Esophagus squamous epithelium (tissue), 5 donors: Measurements from ENCODE around the gene ESR2. TPM values are rescaled to one million over a fixed set of nuclear protein-coding genes. Genes with fewer than 3 reads are reported as not detected.

Source experiments
- DNase-seq: peaks from one replicate; lab custom pipeline; 2025; lab: John Stamatoyannopoulos, UW
- H3K27ac ChIP-seq, 4 donors: fragments of 200-600 bp; sonication (generic); one replicate each; pipeline ENCODE4 v1.5.1; 2016 to 2019; ENCODE audit warnings: mild to moderate bottlenecking in 1 of 4
- H3K27me3 ChIP-seq, 4 donors: fragments of 200-600 bp; sonication (generic); 1 replicate in 3 of 4; 2 replicates in 1 of 4; pipeline versions ENCODE4 v1.5.1 to v1.6.0; 2017 to 2021; ENCODE audit warnings: antibody characterized with exemption in 1 of 4
- H3K36me3 ChIP-seq, 3 donors: fragments of 200-600 bp; sonication (generic); one replicate each; pipeline ENCODE4 v1.5.1; 2016 to 2019
- H3K4me1 ChIP-seq, 3 donors: fragments of 200-600 bp; sonication (generic); one replicate each; pipeline ENCODE4 v1.5.1; 2017 to 2019
- H3K4me3 ChIP-seq, 4 donors: fragments of 200-600 bp; sonication (generic); 1 replicate in 3 of 4; 2 replicates in 1 of 4; pipeline ENCODE4 v1.5.1; 2016 to 2019; ENCODE audit warnings: mild to moderate bottlenecking in 2 of 4, moderate library complexity in 1 of 4
- H3K9me3 ChIP-seq, 3 donors: fragments of 200-600 bp; sonication (generic); one replicate each; pipeline ENCODE4 v1.5.1; 2016 to 2019
- POLR2A ChIP-seq, 4 donors: fragments of 450-650 bp; IDR thresholded peaks; one replicate each; pipeline ENCODE4 v1.6.1; 2017; ENCODE audit warnings: antibody characterized with exemption in 4 of 4, mild to moderate bottlenecking in 4 of 4, moderate library complexity in 3 of 4
- WGBS, 2 donors: methylation state at CpG; one replicate each; pipeline ENCODE4 v1.1.5; 2018; 5-methylcytosine and 5-hydroxymethylcytosine counted together
- intact Hi-C: fragments of 100-400 bp; cut with DNase I; formaldehyde crosslinking; loops from one replicate; pipeline ENCODE4 v1.15.0; 2022
- total RNA-seq, 4 donors: library from RNA; depleted of rRNA; stranded (reverse); fragments of >200 nt; gene quantifications; one replicate each; pipeline ENCODE4 v1.1.0, GENCODE V29; 2016
- TF ChIP-seq, protein P1 (sequence below), 6 experiments: fragments of 450-650 bp in 4 of 6; fragments of 200-600 bp in 2 of 6; sonication (generic) in 2 of 6; IDR thresholded peaks; one replicate each; pipeline ENCODE4 v1.5.1; 2016 to 2019; ENCODE audit warnings: antibody characterized with exemption in 6 of 6, mild to moderate bottlenecking in 4 of 6, moderate library complexity in 4 of 6
- donor health status: DM: yes; HTN: yes; CAD: no.

ESR2 gene
- total RNA-seq, 4 donors from 2014 or later, result 0.29 to 2.7 (median 0.31) TPM; not detected in 1

DNA sequence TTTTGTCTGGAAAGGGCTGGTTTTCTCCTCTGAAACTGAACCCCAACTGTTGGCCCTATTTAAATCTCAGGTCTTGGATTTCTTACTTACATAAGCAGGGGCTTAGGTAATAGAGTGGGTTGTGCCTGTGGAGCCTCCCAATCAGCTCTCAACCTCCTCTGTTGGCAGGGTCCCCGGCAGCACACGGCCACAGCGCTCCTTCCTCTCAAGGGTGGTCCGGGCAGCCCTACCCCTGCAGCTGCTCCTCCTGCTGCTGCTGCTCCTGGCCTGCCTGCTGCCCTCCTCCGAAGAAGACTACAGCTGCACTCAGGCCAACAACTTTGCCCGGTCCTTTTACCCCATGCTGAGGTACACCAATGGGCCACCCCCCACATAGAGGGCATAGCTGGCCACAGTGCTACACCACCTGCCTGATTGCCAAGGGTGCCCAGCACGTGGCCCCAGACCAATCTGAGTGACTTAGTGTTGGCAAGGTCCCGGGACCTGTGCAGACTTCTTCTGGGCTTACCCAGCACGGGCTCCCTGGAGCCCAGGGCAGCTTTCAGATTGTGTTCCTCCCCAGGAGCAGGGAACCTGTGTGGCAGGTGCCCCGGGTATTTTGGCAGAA, 68.9 kb downstream of the ESR2 start:
- no peak for TF ChIP-seq POLR2A (IDR thresholded peaks at IDR 0.05)
- TF ChIP-seq, protein P1, sequence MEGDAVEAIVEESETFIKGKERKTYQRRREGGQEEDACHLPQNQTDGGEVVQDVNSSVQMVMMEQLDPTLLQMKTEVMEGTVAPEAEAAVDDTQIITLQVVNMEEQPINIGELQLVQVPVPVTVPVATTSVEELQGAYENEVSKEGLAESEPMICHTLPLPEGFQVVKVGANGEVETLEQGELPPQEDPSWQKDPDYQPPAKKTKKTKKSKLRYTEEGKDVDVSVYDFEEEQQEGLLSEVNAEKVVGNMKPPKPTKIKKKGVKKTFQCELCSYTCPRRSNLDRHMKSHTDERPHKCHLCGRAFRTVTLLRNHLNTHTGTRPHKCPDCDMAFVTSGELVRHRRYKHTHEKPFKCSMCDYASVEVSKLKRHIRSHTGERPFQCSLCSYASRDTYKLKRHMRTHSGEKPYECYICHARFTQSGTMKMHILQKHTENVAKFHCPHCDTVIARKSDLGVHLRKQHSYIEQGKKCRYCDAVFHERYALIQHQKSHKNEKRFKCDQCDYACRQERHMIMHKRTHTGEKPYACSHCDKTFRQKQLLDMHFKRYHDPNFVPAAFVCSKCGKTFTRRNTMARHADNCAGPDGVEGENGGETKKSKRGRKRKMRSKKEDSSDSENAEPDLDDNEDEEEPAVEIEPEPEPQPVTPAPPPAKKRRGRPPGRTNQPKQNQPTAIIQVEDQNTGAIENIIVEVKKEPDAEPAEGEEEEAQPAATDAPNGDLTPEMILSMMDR (IDR thresholded peaks at IDR 0.05), result no peak
- no peak for DNase-seq
- Histone ChIP-seq H3K9me3 (no peaks in the 10 kb centered on the region), H3K36me3 (peaks cover 4 to 100% (median 31%) of the 10 kb centered on the region in 3 donors), H3K27ac (no peak overlapping the region), H3K27me3 (no peaks in the 10 kb centered on the region), H3K4me3 (no peak overlapping the region), H3K4me1 (no peaks in the 10 kb centered on the region)
- WGBS, 2 donors, result 74 to 81% methylated on average over 3 to 5 of the region's 10 CpGs
- intact Hi-C loops, result no loop called here

DNA sequence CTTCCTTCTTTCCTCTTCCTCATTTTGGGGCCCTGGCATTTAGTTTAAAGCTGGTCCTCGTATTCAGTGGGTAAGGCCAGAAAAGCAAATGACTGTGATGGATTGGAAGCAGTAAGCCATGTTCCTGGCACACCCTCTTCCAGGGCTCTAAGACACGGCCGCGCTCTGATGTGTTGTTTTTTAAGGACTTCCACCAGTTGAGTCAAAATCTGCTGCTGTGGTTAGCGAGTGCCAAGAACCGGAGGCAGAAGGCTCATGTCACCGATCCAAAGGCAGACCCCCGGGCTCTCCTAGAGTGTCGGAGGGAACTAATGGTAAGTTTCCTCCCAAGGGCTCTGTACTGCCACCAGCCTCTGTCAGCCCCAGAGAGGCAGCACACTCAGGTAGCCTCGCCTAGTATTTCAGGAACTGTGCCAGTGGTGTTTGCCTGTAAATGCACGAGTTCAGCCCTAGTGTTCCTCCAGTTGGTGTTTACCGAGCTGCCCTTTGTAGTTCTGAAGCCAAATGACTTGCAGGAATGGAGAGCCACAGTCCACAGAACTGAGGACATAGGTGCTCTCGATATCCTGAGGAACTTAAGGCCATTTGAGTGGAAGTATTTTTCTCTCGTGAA, 72.7 kb downstream of the ESR2 start:
- no peak overlapping the region for H3K27ac ChIP-seq
- no peak for DNase-seq
- WGBS, 2 donors, result 76 to 77% methylated on average over 12 to 13 of the region's 14 CpGs
- H3K36me3 ChIP-seq, result peaks cover 10 to 100% (median 43%) of the 10 kb centered on the region in 3 donors
- TF ChIP-seq, protein P1 (IDR thresholded peaks at IDR 0.05), result no peak
- no peak for TF ChIP-seq POLR2A (IDR thresholded peaks at IDR 0.05)
- no peak overlapping the region for H3K4me3 ChIP-seq
- H3K4me1 ChIP-seq, result no peaks in the 10 kb centered on the region
- no peaks in the 10 kb centered on the region for H3K9me3 ChIP-seq
- intact Hi-C loops, result no loop called here
- no peaks in the 10 kb centered on the region for H3K27me3 ChIP-seq

DNA sequence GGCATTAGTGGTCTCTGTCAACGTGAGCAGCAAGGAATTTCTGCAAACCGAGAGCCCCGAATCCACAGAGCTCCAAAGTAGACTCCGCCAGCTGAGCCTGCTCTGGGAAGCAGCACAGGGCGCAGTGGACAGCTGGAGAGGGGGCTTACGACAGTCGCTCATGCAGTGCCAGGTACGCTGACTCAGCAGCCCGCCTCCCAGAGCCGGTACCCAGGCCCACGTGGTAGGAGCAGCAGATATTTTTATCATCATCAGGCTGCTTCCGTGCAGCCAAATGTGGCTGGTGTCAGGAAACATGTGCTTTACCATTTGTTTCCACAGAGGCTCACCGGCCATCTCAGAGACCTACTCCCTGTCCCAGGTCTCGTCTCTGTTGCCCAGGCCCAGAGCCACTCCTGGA, 73.7 kb downstream of the ESR2 start:
- TF ChIP-seq POLR2A (IDR thresholded peaks at IDR 0.05), result no peak
- TF ChIP-seq, protein P1 (IDR thresholded peaks at IDR 0.05), result no peak
- Histone ChIP-seq H3K4me3 (no peak overlapping the region), H3K4me1 (no peaks in the 10 kb centered on the region), H3K36me3 (peaks cover 15 to 100% (median 49%) of the 10 kb centered on the region in 3 donors), H3K27me3 (no peaks in the 10 kb centered on the region), H3K9me3 (no peaks in the 10 kb centered on the region), H3K27ac (no peak overlapping the region)
- intact Hi-C loops, result no loop called here
- DNase-seq, result no peak
- 63 to 87% methylated on average over 2 to 10 of the region's 14 CpGs for WGBS, 2 donors

DNA sequence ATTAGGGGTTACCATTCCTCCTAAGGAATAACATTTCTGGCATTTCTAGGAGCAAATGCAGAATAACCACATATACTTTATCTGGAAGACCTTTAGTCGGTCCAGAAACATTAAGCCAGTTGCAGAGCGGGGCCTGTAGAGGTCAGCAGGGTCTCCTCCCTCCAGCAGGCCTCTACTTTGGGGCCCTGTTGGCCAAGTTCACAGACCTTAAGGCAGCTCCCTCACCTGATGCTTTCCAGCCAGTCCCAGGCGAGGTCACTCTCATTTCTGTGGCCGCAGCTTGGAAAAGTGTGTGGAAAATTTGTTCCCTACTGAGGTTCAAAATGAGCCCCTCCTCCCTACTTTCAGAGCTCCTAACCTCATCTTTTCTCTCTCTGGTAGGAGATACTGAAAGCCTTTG, 74.1 kb downstream of the ESR2 start:
- Histone ChIP-seq H3K4me3 (no peak overlapping the region), H3K9me3 (no peaks in the 10 kb centered on the region), H3K27me3 (no peaks in the 10 kb centered on the region), H3K4me1 (no peaks in the 10 kb centered on the region), H3K36me3 (peaks cover 15 to 100% (median 50%) of the 10 kb centered on the region in 3 donors), H3K27ac (no peak overlapping the region)
- no peak for DNase-seq
- intact Hi-C loops, result no loop called here
- no peak for TF ChIP-seq POLR2A (IDR thresholded peaks at IDR 0.05)
- TF ChIP-seq, protein P1 (IDR thresholded peaks at IDR 0.05), result no peak
- WGBS, 2 donors, result 94 to 95% methylated on average over 3 to 4 of the region's 4 CpGs
